ENCODE results near the gene ASIC4.

The ASIC4 gene

DNA sequence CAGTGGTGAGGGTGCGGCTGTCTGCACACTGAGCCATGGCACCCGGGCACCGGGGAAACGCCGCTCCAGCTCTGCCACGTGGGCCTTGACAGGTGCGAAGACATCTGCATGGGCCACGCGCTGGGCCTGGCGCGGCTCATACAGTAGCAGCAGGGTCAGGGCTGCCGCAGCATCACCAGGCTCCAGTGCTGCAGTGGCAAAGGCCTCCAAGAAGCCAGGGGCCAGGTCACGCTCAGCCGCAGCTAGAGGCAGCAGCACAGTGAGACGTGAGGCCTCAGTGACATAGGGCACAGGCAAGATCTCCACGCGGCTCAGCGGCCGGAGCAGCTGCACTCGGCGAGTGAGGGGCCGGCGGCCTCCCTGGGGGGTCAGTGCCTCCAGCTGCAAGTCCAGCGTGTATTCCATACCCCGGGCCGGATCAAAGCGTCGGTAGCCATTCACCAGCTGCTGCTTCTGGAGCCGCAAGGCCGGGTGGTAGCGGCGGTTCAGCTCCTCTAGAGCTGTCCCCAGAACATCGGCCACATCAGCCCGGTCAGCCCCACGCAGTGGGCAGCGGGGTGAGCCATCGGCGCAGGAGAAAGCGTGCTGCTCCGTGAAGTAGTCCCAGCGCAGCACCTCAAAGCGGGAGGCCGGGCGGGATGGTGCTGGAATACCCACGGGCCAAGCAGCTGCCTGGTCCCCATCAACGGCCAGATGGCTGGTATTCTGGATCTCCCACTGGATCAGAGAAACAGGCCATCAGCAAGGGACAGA is 25.8 kb downstream of the ASIC4 start:
- no peak for TF ChIP-seq Cebpa-rat (IDR thresholded peaks at IDR 0.05)
- H3K36me3 ChIP-seq, result peaks cover 23% of the 10 kb centered on the region
- H3K9ac ChIP-seq, result 0 out of 2 replicates have a peak overlapping the region, but pooled peaks have one; percentile 24
- H3K9me3 ChIP-seq, result no peaks in the 10 kb centered on the region
- peaks cover 51% of the 10 kb centered on the region for H3K4me1 ChIP-seq
- H3K4me3 ChIP-seq, result no peak overlapping the region
- H3K4me2 ChIP-seq, result no peak overlapping the region
- H3K27me3 ChIP-seq, result peaks cover 20% of the 10 kb centered on the region; the same call in 1 of the 2 replicates
- no peak overlapping the region for H3K27ac ChIP-seq
- H4K20me1 ChIP-seq, result peaks cover 43% of the 10 kb centered on the region

DNA sequence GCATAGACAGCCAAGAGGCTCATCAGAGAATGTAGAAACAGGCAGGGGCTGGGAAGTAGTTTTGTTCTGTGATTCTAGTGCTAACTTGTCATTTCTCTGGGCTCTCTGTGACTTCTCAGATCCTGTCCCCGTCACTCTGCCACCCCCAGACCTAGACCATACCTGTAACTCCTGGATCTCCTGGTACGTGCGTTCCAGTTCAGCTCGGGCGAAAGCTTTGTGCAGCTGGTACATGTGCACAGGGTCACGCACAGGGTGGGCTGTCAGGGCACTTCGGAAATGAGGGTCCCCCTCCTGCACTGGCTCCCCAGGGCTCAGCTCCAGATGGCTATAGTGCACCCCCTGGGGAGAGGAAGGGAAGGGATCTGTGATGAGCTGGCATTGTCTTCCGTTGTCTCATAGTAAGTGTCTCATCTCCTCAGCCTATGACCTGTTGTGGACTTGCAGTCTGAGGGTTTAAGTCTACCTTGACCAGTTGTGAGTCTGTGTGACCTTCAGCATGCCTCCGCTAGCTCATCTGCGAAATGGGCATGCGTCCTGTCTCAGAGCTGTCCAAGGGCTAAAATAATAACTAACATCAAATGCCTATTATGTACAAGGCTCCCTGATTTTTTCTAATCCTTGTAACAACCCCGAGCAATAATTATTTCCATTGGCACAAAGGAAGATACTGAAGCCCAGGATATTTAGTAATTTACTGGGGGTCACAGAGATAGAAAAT is 26.7 kb downstream of the ASIC4 start:
- peak overlapping the region; percentile 99; the same call in 1 of the 2 replicates for H3K4me2 ChIP-seq

DNA sequence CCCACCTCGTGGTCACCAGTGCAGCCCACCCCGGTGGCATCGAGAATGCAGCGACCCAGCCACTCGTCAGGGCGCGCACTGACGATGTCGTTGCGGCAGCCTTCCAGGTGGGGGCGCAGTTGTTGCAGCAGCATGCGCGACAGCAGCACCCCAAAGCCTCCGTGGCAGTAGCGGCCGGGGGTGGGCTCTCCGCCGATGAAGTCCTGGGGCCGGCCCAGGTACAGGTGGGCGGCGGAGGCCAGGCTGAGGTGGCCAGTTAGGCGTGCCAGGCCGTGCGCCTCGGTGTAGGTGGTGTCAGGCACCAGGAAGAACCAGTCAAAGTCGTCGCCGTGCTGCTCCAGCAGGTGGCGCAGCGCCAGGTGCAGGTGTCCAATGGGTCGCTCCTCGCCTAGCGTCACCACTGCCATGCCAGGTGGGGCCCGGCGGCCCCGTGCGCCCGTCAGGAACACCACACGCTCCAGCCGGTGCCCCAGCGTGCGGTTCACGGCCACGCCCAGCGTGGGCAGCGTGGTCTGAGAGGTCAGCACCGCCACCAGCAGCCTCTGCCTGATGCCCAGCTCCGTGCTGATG is 27.4 kb downstream of the ASIC4 start:
- H3K27ac ChIP-seq, result no peak overlapping the region
- H3K9ac ChIP-seq, result no peak overlapping the region; the same call in 1 of the 2 replicates
- peaks cover 43% of the 10 kb centered on the region for H4K20me1 ChIP-seq
- H3K9me3 ChIP-seq, result no peaks in the 10 kb centered on the region
- peak overlapping the region; percentile 99 for H3K4me2 ChIP-seq
- H3K27me3 ChIP-seq, result peaks cover 30% of the 10 kb centered on the region; the same call in 1 of the 2 replicates
- H3K36me3 ChIP-seq, result peaks cover 23% of the 10 kb centered on the region
- peak overlapping the region; percentile 87 for H3K4me3 ChIP-seq
- TF ChIP-seq Cebpa-rat (IDR thresholded peaks at IDR 0.05), result no peak
- peaks cover 51% of the 10 kb centered on the region for H3K4me1 ChIP-seq

More for the DNA sequence above, 26.7 kb downstream of the ASIC4 start:
- Histone ChIP-seq H3K4me1 (peaks cover 51% of the 10 kb centered on the region), H3K27me3 (peaks cover 28% of the 10 kb centered on the region; the same call in 1 of the 2 replicates), H3K27ac (no peak overlapping the region), H3K9ac (no peak overlapping the region), H3K4me3 (no peak overlapping the region), H4K20me1 (peaks cover 43% of the 10 kb centered on the region), H3K9me3 (no peaks in the 10 kb centered on the region), H3K36me3 (peaks cover 23% of the 10 kb centered on the region)
- no peak for TF ChIP-seq Cebpa-rat (IDR thresholded peaks at IDR 0.05)

DNA sequence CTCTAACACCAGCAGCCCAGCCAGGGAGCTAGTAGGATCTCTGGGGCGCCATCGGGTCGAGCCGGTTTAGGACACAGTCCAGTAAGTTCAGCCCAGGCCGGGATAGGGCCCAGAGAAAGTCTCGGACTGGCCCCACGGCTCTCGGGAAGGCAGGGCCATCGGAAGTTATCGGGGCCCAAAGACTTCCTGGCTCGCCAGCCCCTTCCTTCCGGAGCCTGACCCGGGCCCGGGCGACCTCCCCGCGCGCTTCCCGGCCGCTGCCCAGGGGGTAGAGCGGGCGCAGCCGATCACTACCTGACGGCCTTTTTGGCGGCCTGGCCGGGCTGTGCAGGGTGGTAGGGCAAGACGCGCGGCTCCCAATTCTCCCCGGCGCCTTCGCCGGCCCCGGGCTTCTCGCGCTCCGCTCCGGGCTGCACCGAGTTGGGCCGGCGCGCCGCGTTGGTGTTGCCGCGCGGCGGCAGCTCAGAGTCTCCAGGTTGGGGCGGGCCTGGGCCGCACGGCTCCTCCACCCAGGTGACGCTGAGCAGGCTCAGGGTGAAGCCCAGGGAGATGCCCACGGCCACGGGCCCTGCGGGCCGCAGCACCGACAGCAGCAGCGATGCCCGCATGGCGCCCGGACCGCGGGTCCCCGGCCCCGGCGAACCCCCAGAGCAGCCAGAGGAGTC is 28.8 kb downstream of the ASIC4 start:
- no peaks in the 10 kb centered on the region for H3K9me3 ChIP-seq
- peaks cover 39% of the 10 kb centered on the region for H3K4me1 ChIP-seq
- peak overlapping the region; percentile 71 for H3K27ac ChIP-seq
- peak overlapping the region; percentile 87 for H3K4me3 ChIP-seq
- peak overlapping the region; percentile 80 for H3K9ac ChIP-seq
- TF ChIP-seq Cebpa-rat (IDR thresholded peaks at IDR 0.05), result no peak
- peaks cover 43% of the 10 kb centered on the region for H4K20me1 ChIP-seq
- H3K4me2 ChIP-seq, result peak overlapping the region; percentile 99
- peaks cover 23% of the 10 kb centered on the region for H3K36me3 ChIP-seq
- peaks cover 30% of the 10 kb centered on the region; the same call in 1 of the 2 replicates for H3K27me3 ChIP-seq

DNA sequence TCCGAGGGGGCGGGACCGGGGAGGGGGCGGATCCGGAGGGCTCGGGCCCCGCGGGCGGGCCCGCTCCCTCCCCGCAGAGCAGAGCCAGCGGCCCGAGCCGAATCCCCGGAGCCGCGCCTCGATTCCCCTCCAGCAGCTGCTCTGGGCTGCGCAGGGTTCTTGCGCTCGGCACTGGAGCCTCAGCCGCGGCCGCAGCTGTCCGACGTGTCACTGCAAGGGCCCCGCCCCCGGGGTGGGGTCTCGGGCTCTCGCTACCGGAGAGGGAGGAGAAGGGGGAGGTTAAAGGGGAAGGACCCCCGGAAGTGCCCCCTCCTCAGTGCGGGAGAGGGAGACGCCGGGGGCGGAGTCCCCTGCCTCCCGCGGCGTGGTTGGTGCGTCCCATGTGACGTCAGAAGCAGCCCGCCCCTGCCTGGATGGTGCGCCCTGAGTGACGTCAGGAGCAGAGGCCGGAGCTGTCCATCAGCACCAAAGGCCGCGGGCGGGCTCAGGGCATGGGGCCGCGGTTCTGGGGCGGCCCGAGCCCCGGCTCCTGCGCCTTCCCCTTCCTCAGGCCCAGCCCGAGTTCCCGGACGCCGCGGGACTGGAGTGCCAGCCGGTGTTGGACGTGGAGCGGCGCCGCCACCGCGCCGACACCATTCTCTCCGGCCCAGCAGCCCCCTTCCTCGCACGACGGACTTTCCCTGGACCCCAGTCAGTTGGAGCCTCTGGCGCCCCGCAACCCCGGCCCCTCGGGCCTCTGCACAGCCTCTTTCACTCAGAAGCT is 29.5 kb downstream of the ASIC4 start, which contains the start of the genes CHPF and TMEM198:
CHPF (minus strand) TSS at position 214 of the 763 bp plus-strand sequence. CDS start 271 bp downstream, outside the sequence.
TMEM198 (plus strand) TSS at position 433 of the 763 bp plus-strand sequence. CDS start 700 bp downstream, outside the sequence.
- no peak for TF ChIP-seq Cebpa-rat (IDR thresholded peaks at IDR 0.05)
- Histone ChIP-seq H3K9ac (peak within 1 kb of the TSS; percentile 80), H3K4me2 (peak within 1 kb of the TSS; percentile 99), H4K20me1 (peaks cover 42% of the 10 kb centered on the region), H3K4me3 (peak within 1 kb of the TSS; percentile 87), H3K27me3 (peaks cover 30% of the 10 kb centered on the region; the same call in 1 of the 2 replicates), H3K9me3 (no peaks in the 10 kb centered on the region), H3K27ac (peak within 1 kb of the TSS; percentile 71), H3K36me3 (peaks cover 22% of the 10 kb centered on the region), H3K4me1 (peaks cover 32% of the 10 kb centered on the region)

DNA sequence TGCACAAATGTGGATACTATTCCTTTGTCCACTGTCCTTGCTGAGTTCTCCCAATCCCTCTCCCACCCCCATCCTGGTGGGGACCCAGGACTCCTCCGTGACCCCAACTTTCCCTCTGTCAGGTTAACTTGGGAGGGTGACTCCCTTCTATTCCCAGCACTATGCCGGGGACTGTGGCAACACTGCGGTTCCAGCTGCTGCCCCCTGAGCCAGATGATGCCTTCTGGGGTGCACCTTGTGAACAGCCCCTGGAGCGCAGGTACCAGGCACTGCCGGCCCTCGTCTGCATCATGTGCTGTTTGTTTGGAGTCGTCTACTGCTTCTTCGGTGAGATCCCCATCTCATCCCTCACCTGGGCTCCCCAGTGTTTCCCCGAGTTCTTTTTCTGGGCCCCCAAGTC is 30.3 kb downstream of the ASIC4 start:
- Histone ChIP-seq H3K9me3 (no peaks in the 10 kb centered on the region), H3K4me1 (peaks cover 29% of the 10 kb centered on the region), H3K4me3 (peak overlapping the region; percentile 87), H4K20me1 (peaks cover 34% of the 10 kb centered on the region), H3K36me3 (peaks cover 14% of the 10 kb centered on the region), H3K27ac (no peak overlapping the region), H3K9ac (no peak overlapping the region), H3K27me3 (peaks cover 30% of the 10 kb centered on the region; the same call in 1 of the 2 replicates), H3K4me2 (peak overlapping the region; percentile 99)
- no peak for TF ChIP-seq Cebpa-rat (IDR thresholded peaks at IDR 0.05)

DNA sequence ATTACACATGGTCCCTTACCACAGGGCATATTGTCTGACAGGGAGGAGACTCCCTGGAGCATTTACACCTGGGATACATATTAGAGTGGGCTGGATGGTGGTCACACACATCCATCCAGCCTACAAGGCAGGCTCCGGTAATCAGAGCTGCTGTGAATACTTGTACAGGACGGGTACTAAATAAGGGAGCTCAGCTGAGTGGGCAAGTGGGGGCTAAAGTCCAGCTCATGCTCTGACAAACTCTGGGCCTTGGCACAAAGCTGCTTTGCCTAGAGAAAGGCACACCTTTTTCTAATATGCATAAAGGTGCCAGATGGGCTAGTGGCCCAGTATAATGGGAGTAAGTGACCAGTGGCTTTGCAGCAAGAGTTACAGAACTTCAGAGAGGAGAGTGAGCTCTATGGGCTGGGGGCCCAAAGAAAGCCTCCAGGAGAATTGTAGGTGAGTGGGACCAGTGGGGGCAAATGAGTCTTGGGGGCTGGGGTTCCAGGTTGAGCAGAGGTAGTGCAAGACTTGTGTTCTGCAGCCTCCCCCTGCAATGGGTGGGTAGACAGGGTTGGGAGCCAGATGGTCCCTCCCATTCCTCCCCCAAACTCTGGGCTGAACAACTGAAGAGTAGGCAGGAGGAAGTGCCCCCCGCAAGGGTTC is 31.1 kb downstream of the ASIC4 start:
- H3K4me2 ChIP-seq, result no peak overlapping the region
- H3K9ac ChIP-seq, result no peak overlapping the region
- H4K20me1 ChIP-seq, result peaks cover 29% of the 10 kb centered on the region
- peaks cover 30% of the 10 kb centered on the region; the same call in 1 of the 2 replicates for H3K27me3 ChIP-seq
- H3K9me3 ChIP-seq, result no peaks in the 10 kb centered on the region
- TF ChIP-seq Cebpa-rat (IDR thresholded peaks at IDR 0.05), result no peak
- H3K4me1 ChIP-seq, result peaks cover 29% of the 10 kb centered on the region
- no peak overlapping the region for H3K27ac ChIP-seq
- H3K4me3 ChIP-seq, result no peak overlapping the region
- peaks cover 6% of the 10 kb centered on the region; the same call in 1 of the 2 replicates for H3K36me3 ChIP-seq

DNA sequence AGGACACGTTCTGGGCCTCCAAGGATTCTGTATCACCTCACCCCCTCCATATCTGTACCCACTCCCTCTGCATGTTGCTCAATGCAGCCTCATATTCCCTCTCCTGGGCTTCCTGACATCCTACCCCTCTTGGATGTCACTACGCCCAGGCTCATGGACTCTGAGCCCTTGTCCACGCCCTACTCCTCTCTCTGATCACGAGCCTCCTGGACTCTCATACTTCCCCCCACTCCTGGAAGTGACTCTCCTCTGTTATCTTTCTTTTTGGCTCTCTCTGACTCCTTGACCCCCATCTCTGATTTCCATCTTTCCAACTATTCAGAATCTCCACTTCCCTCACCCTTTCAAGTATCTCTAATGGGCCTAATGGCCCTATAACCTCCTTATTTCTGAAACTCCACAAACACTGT is 31.7 kb downstream of the ASIC4 start:
- Histone ChIP-seq H3K36me3 (peaks cover under 1% of the 10 kb centered on the region; the same call in 1 of the 2 replicates), H3K4me2 (no peak overlapping the region), H3K27me3 (peaks cover 32% of the 10 kb centered on the region; the same call in 1 of the 2 replicates), H3K4me3 (no peak overlapping the region), H3K9ac (no peak overlapping the region), H3K9me3 (no peaks in the 10 kb centered on the region), H4K20me1 (peaks cover 32% of the 10 kb centered on the region), H3K27ac (no peak overlapping the region), H3K4me1 (peaks cover 27% of the 10 kb centered on the region)
- no peak for TF ChIP-seq Cebpa-rat (IDR thresholded peaks at IDR 0.05)
